Stimulated activated CD4-positive, alpha-beta T cell treated with anti-CD3 and anti-CD28 coated beads, Interleukin-1b, Interleukin-23, amount 100 ng/mL, for 48 hours (primary cell): Measurements from ENCODE around the gene OR2T3.
"Not testable (repeated sequence)": the region's sequence is repeated elsewhere in the genome, so short reads cannot be mapped to it uniquely, and the experiment has no call there.

Source experiments
- DNase-seq: peaks from one replicate; pipeline ENCODE4 v3.0.0-alpha.2; 2020

Gene OR2T3

GRCh38 chr1:248475660-248476059, 2.5 kb downstream of the OR2T3 start:
- DNase-seq, result not testable (repeated sequence)

GRCh38 chr1:248481686-248482579, 8.8 kb downstream of the OR2T3 start:
- not testable (repeated sequence) for DNase-seq

GRCh38 chr1:248488289-248488688, 15.1 kb downstream of the OR2T3 start, which contains the start of gene OR2T5:
TSS of gene OR2T5 (plus strand) at chr1:248488589. CDS start at chr1:248488589, 0 bp downstream.
- DNase-seq, result not testable (repeated sequence)

- not testable (repeated sequence) for DNase-seq
Observed at GRCh38 chr1:248496661-248497060, 23.5 kb downstream of the OR2T3 start.

- DNase-seq, result not testable (repeated sequence)
Observed at GRCh38 chr1:248500305-248501035, 27.3 kb downstream of the OR2T3 start.

- not testable (repeated sequence) for DNase-seq
Observed at GRCh38 chr1:248507773-248508172, 34.6 kb downstream of the OR2T3 start, which contains the start of gene OR2G6. TSS of gene OR2G6 (plus strand) at chr1:248508073. CDS start at chr1:248521647, 13,574 bp downstream.

- DNase-seq, result not testable (repeated sequence)
Observed at GRCh38 chr1:248510217-248510616, 37.1 kb downstream of the OR2T3 start.

GRCh38 chr1:248521856-248522255, 48.7 kb downstream of the OR2T3 start:
- no peak for DNase-seq
